HG03342 (cell line): ENCODE measurements around the gene TMEM245.
"Not testable (repeated sequence)": the region's sequence is repeated elsewhere in the genome, so short reads cannot be mapped to it uniquely, and the experiment has no call there.

ENCODE experiments used
- ATAC-seq: cut with Tn5 transposase; IDR thresholded peaks from one replicate; pipeline ENCODE4 v1.9.1; 2021; ENCODE audit warnings: mild to moderate bottlenecking, moderate library complexity; ENCODE audit not compliant: unreplicated experiment

Gene TMEM245

GRCh38 chr9:109134167-109134578 lies 14.4 kb upstream of the TMEM245 start:
- no peak for ATAC-seq

- no peak for ATAC-seq
These were observed 13.8 kb upstream of the TMEM245 start for GRCh38 chr9:109133533-109133932.

- ATAC-seq, result no peak
These were observed 12.8 kb upstream of the TMEM245 start for GRCh38 chr9:109132567-109133021.

GRCh38 chr9:109129470-109130197 lies 9.9 kb upstream of the TMEM245 start:
- ATAC-seq, result no peak

- ATAC-seq, result not testable (repeated sequence)
These were observed 6.9 kb upstream of the TMEM245 start for GRCh38 chr9:109126671-109127070.

- ATAC-seq, result no peak
These were observed 4.4 kb upstream of the TMEM245 start for GRCh38 chr9:109124121-109124520.

GRCh38 chr9:109122726-109123621 lies 3.2 kb upstream of the TMEM245 start:
- peak; percentile 31 for ATAC-seq

- no peak for ATAC-seq
These were observed 1.6 kb upstream of the TMEM245 start for GRCh38 chr9:109121232-109121796.

GRCh38 chr9:109120204-109120789 lies 550 bp upstream of the TMEM245 start:
- no peak for ATAC-seq

GRCh38 chr9:109118808-109119438 lies 824 bp downstream of the TMEM245 start:
- ATAC-seq, result no peak

- ATAC-seq, result no peak
These were observed 1.6 kb downstream of the TMEM245 start for GRCh38 chr9:109117856-109118807.

GRCh38 chr9:109115931-109116526 lies 3.7 kb downstream of the TMEM245 start:
- ATAC-seq, result no peak

GRCh38 chr9:109114670-109115069 lies 5.1 kb downstream of the TMEM245 start:
- ATAC-seq, result no peak

- no peak for ATAC-seq
These were observed 5.7 kb downstream of the TMEM245 start for GRCh38 chr9:109113892-109114609.

- ATAC-seq, result no peak
These were observed 6.5 kb downstream of the TMEM245 start for GRCh38 chr9:109113254-109113653.

GRCh38 chr9:109110329-109111021 lies 9.3 kb downstream of the TMEM245 start:
- ATAC-seq, result peak; percentile 73

- no peak for ATAC-seq
These were observed 9.8 kb downstream of the TMEM245 start for GRCh38 chr9:109109967-109110328.

GRCh38 chr9:109108318-109108717 lies 11.4 kb downstream of the TMEM245 start:
- ATAC-seq, result no peak
